DMS153 (cell line): Measurements from ENCODE around the gene MBP.
"Not testable (repeated sequence)": the region's sequence is repeated elsewhere in the genome, so short reads cannot be mapped to it uniquely, and the experiment has no call there.

Experiments
- DNase-seq: peaks from one replicate; lab custom pipeline; 2025; lab: John Stamatoyannopoulos, UW

MBP gene

DNA sequence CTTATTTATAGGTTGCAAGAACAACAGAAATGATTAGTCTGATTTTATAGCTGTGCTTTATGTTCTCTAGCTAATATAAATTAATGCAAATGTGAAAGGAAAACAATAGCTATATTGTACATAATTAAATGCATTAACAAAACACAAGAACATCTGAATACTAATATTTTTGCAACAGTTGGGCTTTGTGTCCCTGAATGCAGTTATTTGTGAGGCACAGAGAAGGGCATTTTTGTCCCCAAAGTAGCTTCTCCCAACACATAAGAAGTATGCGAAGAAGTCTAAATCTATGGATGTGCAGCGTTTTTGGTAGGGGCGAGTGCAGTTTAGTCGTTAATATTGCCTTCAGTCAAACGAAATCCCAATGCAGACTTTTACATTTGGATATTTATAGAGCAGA is 110.0 kb downstream of the MBP start:
- DNase-seq, result no peak

GRCh38 chr18:77022116-77022515 is 110.5 kb downstream of the MBP start:
- DNase-seq, result no peak

GRCh38 chr18:77021478-77021877 is 111.1 kb downstream of the MBP start:
- DNase-seq, result not testable (repeated sequence)

GRCh38 chr18:77021075-77021474 is 111.5 kb downstream of the MBP start:
- DNase-seq, result no peak

GRCh38 chr18:77020561-77020960 is 112.0 kb downstream of the MBP start:
- no peak for DNase-seq

DNA sequence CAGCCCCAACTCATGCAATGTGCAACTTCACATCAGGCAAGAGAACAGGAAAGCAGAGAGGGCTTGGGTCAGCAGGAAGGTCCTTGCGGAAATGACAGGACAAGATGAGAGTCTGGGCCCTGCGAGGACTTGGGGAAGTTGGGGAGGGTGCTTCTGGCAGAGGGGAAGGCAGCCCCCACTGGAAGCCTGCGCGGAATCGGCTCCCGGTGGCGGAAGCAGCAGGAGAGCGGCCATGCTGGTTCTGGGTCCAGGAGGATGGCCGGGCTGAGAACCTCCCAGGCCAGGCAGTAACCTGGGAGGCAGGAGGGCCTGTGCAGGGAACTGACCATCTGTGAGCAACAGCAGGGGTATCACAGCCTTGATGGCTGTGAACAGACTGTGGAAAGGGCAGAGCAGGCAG is 112.9 kb downstream of the MBP start:
- no peak for DNase-seq

DNA sequence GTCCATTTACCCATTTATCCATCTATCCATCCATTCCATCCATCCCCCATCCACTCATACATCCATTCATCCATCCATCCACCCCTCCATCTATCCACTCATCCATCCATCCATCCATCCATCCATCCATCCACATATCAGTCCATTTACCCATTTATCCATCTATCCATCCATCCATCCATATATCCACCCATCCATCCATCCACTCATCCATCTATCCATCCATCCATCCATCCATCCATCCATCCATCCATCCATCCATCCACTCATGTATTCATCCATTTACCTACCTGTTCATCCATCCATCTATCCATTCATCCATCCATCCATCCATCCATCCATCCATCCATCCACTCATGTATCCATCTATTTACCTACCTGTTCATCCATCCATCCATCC is 113.9 kb downstream of the MBP start:
- DNase-seq, result not testable (repeated sequence)

GRCh38 chr18:77017355-77017754 is 115.2 kb downstream of the MBP start:
- DNase-seq, result no peak

- no peak for DNase-seq
Observed at GRCh38 chr18:77016936-77017335, 115.6 kb downstream of the MBP start.

DNA sequence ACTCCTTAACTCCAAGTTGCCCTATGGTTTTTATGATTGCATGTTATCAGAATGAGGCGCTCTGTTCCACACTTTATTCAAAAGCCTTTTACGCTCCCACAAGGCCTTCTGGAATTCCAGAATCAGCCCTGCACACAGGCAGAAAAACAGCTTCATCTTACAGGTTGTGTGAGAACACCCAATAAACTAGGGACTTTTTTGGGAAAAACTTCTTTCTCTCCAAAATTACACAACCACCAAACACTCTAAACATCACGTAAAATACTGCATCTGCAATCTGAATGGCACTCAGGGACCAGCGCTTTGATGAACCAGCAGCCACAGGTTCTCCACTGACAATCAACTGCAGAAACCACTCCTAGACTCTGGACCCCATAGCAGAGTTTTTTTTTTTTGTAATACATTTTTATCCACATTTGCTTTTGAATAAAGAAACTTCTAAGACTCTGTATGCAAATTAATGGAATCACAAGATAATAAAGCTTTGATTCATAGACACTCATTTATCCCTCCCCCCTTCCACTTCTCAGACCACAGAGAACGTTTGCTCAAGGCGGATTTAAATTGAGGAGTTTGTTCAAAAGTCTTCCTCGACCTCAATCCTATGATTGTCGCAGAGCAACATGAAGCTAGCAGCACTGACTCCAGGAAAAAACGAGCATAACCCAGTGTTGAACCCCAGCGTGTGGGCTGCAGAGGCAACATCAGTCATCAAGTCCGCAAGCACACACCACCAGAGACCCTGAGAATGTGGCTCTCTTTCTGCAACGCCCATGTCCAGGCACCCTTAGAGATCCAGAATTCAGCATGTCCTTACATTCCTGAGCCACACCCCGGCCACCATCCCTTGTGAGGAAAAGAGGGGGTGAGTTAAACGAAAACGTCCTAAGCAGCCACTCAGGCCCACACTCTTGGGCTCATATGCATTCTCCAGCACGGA is 116.5 kb downstream of the MBP start:
- DNase-seq, result no peak

- DNase-seq, result no peak
Observed at GRCh38 chr18:77015169-77015568, 117.4 kb downstream of the MBP start.

DNA sequence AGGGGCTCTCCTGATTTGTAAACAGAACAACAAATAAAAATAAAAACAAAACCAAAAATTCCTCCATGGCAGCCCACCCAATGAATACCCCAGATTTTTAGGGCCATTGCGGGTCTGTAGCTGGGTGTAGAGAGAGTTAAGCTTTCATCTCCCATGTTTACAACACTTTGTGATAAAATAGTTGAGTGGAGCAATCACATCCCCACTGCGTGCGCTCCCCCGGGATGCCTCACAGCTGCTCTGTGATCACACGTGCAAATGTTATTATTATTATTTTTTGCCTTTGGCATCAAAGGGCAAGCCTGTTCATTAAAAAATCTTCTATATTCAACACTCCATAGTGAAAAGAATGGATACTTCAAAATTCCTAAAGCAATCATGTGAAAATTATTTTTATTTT is 118.0 kb downstream of the MBP start:
- DNase-seq, result no peak

GRCh38 chr18:77013811-77014521 is 118.6 kb downstream of the MBP start:
- DNase-seq, result no peak

- no peak for DNase-seq
Observed at GRCh38 chr18:77012806-77013541, 119.6 kb downstream of the MBP start.

- DNase-seq, result no peak
Observed at GRCh38 chr18:77012120-77012519, 120.5 kb downstream of the MBP start.

DNA sequence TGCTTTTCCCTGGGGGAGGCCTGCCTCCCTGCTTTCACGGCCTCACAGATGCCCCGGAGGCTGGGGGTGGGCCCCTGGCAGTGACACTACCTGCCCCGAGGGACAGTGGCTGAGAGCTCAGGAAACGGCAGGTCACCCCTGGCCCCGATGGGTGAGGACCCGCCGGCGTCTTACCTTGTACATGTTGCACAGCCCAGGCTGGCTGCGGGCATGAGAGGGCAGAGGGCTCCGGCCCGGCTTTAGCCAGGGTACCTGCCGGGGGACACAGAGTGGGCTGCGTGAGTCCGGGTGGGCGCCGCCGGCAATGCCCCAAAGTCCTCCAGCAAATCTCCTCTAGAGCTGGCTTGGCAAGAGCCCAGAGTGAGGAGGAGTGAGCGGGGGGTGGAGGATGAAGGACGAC is 122.9 kb downstream of the MBP start:
- no peak for DNase-seq

DNA sequence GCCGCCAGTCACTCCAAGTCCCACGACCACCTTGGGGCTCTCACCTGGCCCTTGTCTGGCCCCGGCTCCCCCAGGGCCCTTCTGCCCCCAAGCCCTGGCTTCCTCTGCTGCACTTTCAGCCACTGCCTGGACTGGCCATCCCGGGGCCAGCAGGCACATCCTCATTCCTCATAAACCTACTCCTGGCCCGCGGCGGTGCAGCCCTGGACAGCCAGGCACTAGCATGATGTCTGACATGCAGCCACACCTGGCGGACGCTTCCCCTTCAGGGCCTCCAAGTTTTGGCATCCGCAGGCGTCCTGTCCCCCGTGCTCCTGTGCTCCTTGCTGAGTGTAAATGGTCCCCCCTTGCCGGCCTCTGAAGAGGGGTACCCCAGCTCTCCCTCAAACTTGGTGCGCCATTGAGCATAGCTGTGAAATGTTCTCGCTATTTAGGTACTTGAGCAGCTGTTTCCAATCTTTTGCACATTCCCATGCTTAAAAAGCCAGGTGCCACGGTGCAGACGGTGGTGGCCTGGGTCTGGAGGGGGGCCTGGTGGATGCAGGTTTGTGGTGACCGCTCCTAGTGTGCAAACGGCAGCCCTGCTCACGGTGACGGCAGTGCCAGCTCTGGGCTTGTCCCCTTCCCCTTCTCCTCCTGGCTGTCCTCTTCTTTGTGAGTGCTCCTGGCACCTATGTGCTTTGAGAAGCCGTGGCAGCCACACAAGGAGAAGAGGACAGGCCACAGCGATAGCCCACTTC is 123.8 kb downstream of the MBP start:
- DNase-seq, result no peak

- DNase-seq, result no peak
Observed at GRCh38 chr18:77008006-77008405, 124.6 kb downstream of the MBP start.

DNA sequence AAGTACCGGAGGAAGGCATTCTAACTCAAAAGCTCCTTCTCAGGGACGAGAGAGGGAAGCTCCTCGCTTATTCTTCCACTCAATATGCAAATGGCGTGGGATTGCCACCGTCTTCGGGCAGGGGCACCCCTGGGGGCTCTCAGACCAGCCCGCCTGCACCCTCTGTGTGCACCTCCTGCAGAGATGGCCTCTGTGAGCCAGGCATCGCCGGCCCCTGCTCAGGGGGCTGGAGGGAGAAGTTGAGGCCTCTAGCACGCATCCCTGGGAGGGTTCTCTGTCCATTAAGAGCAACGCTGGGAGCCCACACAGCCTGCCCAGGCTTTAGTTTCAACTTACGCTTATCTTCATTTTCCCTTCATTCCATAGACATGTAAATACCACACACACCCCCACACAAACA is 125.3 kb downstream of the MBP start:
- DNase-seq, result no peak

DNA sequence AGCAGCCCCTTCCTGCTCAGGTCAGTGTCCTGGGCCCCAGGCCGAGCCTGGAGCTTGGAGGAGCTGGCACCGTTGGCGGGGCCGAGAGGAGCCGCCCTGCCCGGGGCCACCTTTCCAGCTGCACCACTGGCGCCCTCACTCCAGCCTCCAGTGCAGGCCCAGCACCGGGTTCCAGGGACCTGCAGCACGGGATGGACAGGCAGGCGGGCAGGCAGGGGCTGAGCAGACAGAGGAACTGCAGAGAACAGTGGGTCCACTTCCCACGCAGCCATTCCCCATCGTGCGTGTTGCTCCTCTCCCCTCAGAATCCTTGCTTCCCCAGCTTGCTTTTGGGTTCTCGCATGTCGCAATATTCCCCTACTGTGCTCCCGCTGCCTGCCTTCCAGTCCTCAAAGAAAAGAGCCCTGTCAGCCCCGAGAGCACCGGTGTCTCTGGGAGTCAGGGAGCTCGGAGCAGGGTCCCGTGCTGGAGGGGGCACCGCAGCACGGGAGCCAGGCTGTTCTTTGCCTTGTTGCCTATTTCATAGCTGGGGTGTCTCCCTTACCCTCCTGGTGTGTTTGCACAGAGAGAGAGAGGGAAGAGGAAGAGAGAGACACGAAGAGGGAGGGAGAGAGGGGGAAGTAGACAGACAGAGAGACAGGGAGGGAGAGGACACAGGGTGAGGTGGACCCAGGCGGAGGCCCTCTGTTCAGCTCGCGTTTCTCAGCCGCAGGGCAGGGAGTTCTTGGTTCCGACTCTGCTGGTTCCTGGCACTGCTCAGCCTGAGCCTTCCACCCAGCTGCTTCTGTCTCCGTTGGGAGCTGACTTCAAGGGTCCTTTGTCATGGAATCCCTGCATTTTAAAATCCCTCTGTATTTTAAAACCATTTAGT is 126.0 kb downstream of the MBP start:
- no peak for DNase-seq

DNA sequence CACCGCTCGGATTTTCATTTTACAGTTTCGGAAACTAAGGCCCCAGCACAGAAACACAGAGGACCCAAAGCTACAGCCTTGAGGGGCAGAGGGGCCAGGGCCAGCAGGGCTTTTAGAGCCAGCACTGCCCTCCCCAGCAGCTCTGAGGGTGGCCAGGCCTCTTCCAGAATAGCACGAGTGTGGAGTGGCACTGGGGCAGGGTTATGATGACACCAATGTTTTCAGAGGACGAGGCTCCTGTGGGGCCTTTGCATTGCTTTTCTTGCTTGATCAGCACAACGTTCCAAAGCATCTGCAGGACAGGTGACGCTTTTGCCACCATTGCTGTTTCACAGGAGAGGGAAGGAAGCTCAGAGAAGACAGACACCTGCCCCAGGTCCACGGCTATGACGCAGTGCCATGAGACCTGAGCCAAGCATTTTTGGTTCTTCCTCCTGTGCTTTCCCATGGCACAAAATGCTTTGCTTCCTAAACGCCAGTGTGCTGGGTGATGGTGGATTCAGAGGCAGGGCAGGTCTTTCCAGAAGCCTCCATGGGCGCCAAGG is 126.9 kb downstream of the MBP start:
- DNase-seq, result no peak
